SU-DHL-6 (cell line): ENCODE data around the gene B4GALNT3.

ENCODE experiments used
- CTCF ChIP-seq: fragments of 200-600 bp; sonication (generic); IDR thresholded peaks from one replicate; pipeline ENCODE4 v1.5.1; 2017; ENCODE audit warnings: antibody characterized with exemption, mild to moderate bottlenecking, low read length, moderate library complexity; ENCODE audit not compliant: insufficient read depth, poor library complexity, severe bottlenecking
- EZH2phosphoT487 ChIP-seq: fragments of 200-600 bp; sonication (generic), shearing (Covaris generic); conservative IDR thresholded peaks from 2 replicates; pipeline ENCODE4 v1.6.1; 2018; ENCODE audit warnings: mild to moderate bottlenecking, antibody characterized with exemption, low read length, moderate library complexity, mixed read lengths

- TF ChIP-seq CTCF (peak; percentile 88), EZH2phosphoT487 (no peak)
Observed at GRCh38 chr12:569803-570434, 110.2 kb downstream of the B4GALNT3 start.
